Measurements from ENCODE around the gene POLR2L.

Gene POLR2L

GRCh38 chr11:811446-812245 is 30.7 kb downstream of the POLR2L start:
- no peak for DNase-seq (ENCODE audit: low read depth in 3 of 3)

- DNase-seq (ENCODE audit: low read depth in 3 of 3) = no peak
Measured at GRCh38 chr11:810040-810567, 32.2 kb downstream of the POLR2L start.

GRCh38 chr11:809287-810039 is 32.9 kb downstream of the POLR2L start, which contains the start of gene RPLP2:
Gene RPLP2, plus strand, starts transcription at chr11:809967. Its CDS starts 268 bp downstream, at chr11:810235.
- DNase-seq (ENCODE audit: low read depth in 3 of 3) = peak; percentile 95 to 98 (median 96)

- no peak for DNase-seq (ENCODE audit: low read depth in 3 of 3)
Measured at GRCh38 chr11:808427-809286, 33.7 kb downstream of the POLR2L start.

- DNase-seq (ENCODE audit: low read depth in 3 of 3) = no peak
Measured at GRCh38 chr11:804599-804964, 37.7 kb downstream of the POLR2L start.

- no peak for DNase-seq (ENCODE audit: low read depth in 3 of 3)
Measured at GRCh38 chr11:803770-804598, 38.3 kb downstream of the POLR2L start.

GRCh38 chr11:803467-803742 is 38.9 kb downstream of the POLR2L start:
- no peak for DNase-seq (ENCODE audit: low read depth in 3 of 3)

- DNase-seq (ENCODE audit: low read depth in 3 of 3) = no peak
Measured at GRCh38 chr11:802693-803466, 39.4 kb downstream of the POLR2L start.

GRCh38 chr11:802018-802617 is 40.2 kb downstream of the POLR2L start:
- DNase-seq (ENCODE audit: low read depth in 3 of 3) = no peak

GRCh38 chr11:801097-801780 is 41.1 kb downstream of the POLR2L start:
- no peak for DNase-seq (ENCODE audit: low read depth in 3 of 3)

- no peak for DNase-seq (ENCODE audit: low read depth in 3 of 3)
Measured at GRCh38 chr11:800473-800872, 41.9 kb downstream of the POLR2L start.

- DNase-seq (ENCODE audit: low read depth in 3 of 3) = no peak
Measured at GRCh38 chr11:799641-800316, 42.5 kb downstream of the POLR2L start.

GRCh38 chr11:798093-798713 is 44.1 kb downstream of the POLR2L start, which contains the start of gene SLC25A22:
Gene SLC25A22, minus strand, starts transcription at chr11:798281. Its CDS starts 3,275 bp downstream, at chr11:795006.
- DNase-seq (ENCODE audit: low read depth in 3 of 3) = peak; percentile 66 to 83 (median 69)

- peak; percentile 55 to 81 (median 55) for DNase-seq (ENCODE audit: low read depth in 3 of 3)
Measured at GRCh38 chr11:797296-798092, 44.8 kb downstream of the POLR2L start.

- DNase-seq (ENCODE audit: low read depth in 3 of 3) = no peak
Measured at GRCh38 chr11:796565-797295, 45.6 kb downstream of the POLR2L start.
